Peyer's patch (tissue), 4 donors: ENCODE data around the gene RNF145. TPM values are rescaled to one million over a fixed set of nuclear protein-coding genes. Genes with fewer than 3 reads are reported as not detected.

ENCODE experiments used
- DNase-seq, 3 donors: peaks; one replicate each; pipeline ENCODE4 v3.0.0-alpha.2; 2017 to 2019
- H3K27ac ChIP-seq, 4 donors: fragments of 200-600 bp; sonication (generic); one replicate each; pipeline ENCODE4 v1.5.1; 2016 to 2019
- H3K27me3 ChIP-seq, 2 donors: fragments of 200-600 bp; sonication (generic); one replicate each; pipeline ENCODE4 v1.5.1; 2019
- H3K36me3 ChIP-seq, 3 donors: fragments of 200-600 bp; sonication (generic); one replicate each; pipeline ENCODE4 v1.5.1; 2016 to 2019
- H3K4me1 ChIP-seq, 4 donors: fragments of 200-600 bp; sonication (generic); one replicate each; pipeline ENCODE4 v1.5.1; 2016 to 2019
- H3K4me3 ChIP-seq, 4 donors: fragments of 200-600 bp; sonication (generic); 1 replicate in 3 of 4; 2 replicates in 1 of 4; pipeline ENCODE4 v1.5.1; 2016 to 2019; ENCODE audit warnings: mild to moderate bottlenecking in 1 of 4
- H3K9me3 ChIP-seq, 4 donors: fragments of 200-600 bp; sonication (generic); one replicate each; pipeline ENCODE4 v1.5.1; 2016 to 2019; ENCODE audit warnings: mild to moderate bottlenecking in 1 of 4
- CTCF ChIP-seq, 6 experiments: fragments of 450-650 bp in 4 of 6; fragments of 200-600 bp in 2 of 6; sonication (generic) in 1 of 6; IDR thresholded peaks; one replicate each; pipeline ENCODE4 v1.5.1; 2017 to 2019; ENCODE audit warnings: antibody characterized with exemption in 6 of 6, mild to moderate bottlenecking in 3 of 6, moderate library complexity in 1 of 6
- POLR2A ChIP-seq, 2 donors: fragments of 450-650 bp; IDR thresholded peaks; one replicate each; pipeline ENCODE4 v1.5.1; 2017; ENCODE audit warnings: antibody characterized with exemption in 2 of 2, mild to moderate bottlenecking in 2 of 2, moderate library complexity in 2 of 2
- total RNA-seq, 4 donors: library from RNA; depleted of rRNA; stranded (reverse); fragments of >200 nt; gene quantifications; one replicate each; pipeline ENCODE4 v1.1.0, GENCODE V29; 2016

The RNF145 gene
- total RNA-seq, 4 donors from 2014 or later: 12.1 to 85.8 (median 23.6) TPM

GRCh38 chr5:159186319-159186718, 23.0 kb downstream of the RNF145 start:
- Histone ChIP-seq H3K4me3 (no peak overlapping the region), H3K36me3 (peaks cover 0 to 8% (median 0%) of the 10 kb centered on the region in 3 donors), H3K27ac (no peak overlapping the region), H3K4me1 (peaks cover 0 to 9% (median 0%) of the 10 kb centered on the region in 4 donors), H3K27me3 (no peaks in the 10 kb centered on the region), H3K9me3 (no peaks in the 10 kb centered on the region)
- TF ChIP-seq POLR2A (IDR thresholded peaks at IDR 0.05) (no peak), CTCF (IDR thresholded peaks at IDR 0.05) (no peak)
- no peak for DNase-seq

- H3K36me3 ChIP-seq: peaks cover 0 to 8% (median 0%) of the 10 kb centered on the region in 3 donors
- TF ChIP-seq POLR2A (IDR thresholded peaks at IDR 0.05) (no peak), CTCF (IDR thresholded peaks at IDR 0.05) (no peak)
- no peak overlapping the region for H3K27ac ChIP-seq
- no peaks in the 10 kb centered on the region for H3K9me3 ChIP-seq
- no peak overlapping the region for H3K4me3 ChIP-seq
- H3K27me3 ChIP-seq: no peaks in the 10 kb centered on the region
- no peak for DNase-seq
- H3K4me1 ChIP-seq: peaks cover 0 to 9% (median 0%) of the 10 kb centered on the region in 4 donors
Measured at GRCh38 chr5:159185773-159186172, 23.6 kb downstream of the RNF145 start.

GRCh38 chr5:159184858-159185381, 24.4 kb downstream of the RNF145 start:
- Histone ChIP-seq H3K9me3 (no peaks in the 10 kb centered on the region), H3K4me1 (peaks cover 0 to 10% (median 0%) of the 10 kb centered on the region in 4 donors), H3K36me3 (peaks cover 0 to 4% (median 0%) of the 10 kb centered on the region in 3 donors), H3K27ac (peak overlapping the region in 1 of 4 donors; percentile 25), H3K4me3 (no peak overlapping the region), H3K27me3 (no peaks in the 10 kb centered on the region)
- DNase-seq: no peak
- no peak for TF ChIP-seq POLR2A (IDR thresholded peaks at IDR 0.05)
- TF ChIP-seq CTCF (IDR thresholded peaks at IDR 0.05): no peak

- Histone ChIP-seq H3K4me1 (peaks cover 0 to 16% (median 0%) of the 10 kb centered on the region in 4 donors), H3K27me3 (no peaks in the 10 kb centered on the region), H3K4me3 (no peak overlapping the region), H3K27ac (no peak overlapping the region), H3K36me3 (no peaks in the 10 kb centered on the region), H3K9me3 (no peaks in the 10 kb centered on the region)
- no peak for TF ChIP-seq CTCF (IDR thresholded peaks at IDR 0.05)
- no peak for TF ChIP-seq POLR2A (IDR thresholded peaks at IDR 0.05)
- no peak for DNase-seq
Measured at GRCh38 chr5:159184236-159184635, 25.1 kb downstream of the RNF145 start.

- Histone ChIP-seq H3K27me3 (no peaks in the 10 kb centered on the region), H3K36me3 (no peaks in the 10 kb centered on the region), H3K27ac (peak overlapping the region in 1 of 4 donors; percentile 6), H3K9me3 (no peaks in the 10 kb centered on the region), H3K4me3 (no peak overlapping the region), H3K4me1 (peaks cover 0 to 22% (median 0%) of the 10 kb centered on the region in 4 donors)
- no peak for TF ChIP-seq POLR2A (IDR thresholded peaks at IDR 0.05)
- TF ChIP-seq CTCF (IDR thresholded peaks at IDR 0.05): no peak
- no peak for DNase-seq
Measured at GRCh38 chr5:159183247-159183646, 26.1 kb downstream of the RNF145 start.
